Fibroblast of lung (primary cell): ENCODE results near the gene TPPP. TPM values are rescaled to one million over a fixed set of nuclear protein-coding genes. Genes with fewer than 3 reads are reported as not detected.
"Not testable (repeated sequence)": the region's sequence is repeated elsewhere in the genome, so short reads cannot be mapped to it uniquely, and the experiment has no call there.

Experiments
- DNase-seq, 2 donors: peaks; one replicate each; pipeline versions ENCODE4 v3.0.0 to v3.0.0-alpha.2; 2010; ENCODE audit warnings: low read depth in 2 of 2
- H2AFZ ChIP-seq: 2 replicates; pipeline ENCODE4 v1.5.1; 2012; ENCODE audit warnings: low read length, control low read depth, inconsistent platforms
- H3K27ac ChIP-seq: 2 replicates; pipeline ENCODE4 v1.5.1; 2011; ENCODE audit warnings: low read length, control low read depth; ENCODE audit not compliant: insufficient read depth
- H3K27me3 ChIP-seq: 2 replicates; pipeline ENCODE4 v1.5.1; 2011; ENCODE audit warnings: mild to moderate bottlenecking, low read length; ENCODE audit not compliant: control insufficient read depth, insufficient read depth
- H3K36me3 ChIP-seq: 2 replicates; pipeline ENCODE4 v1.5.1; 2011; ENCODE audit warnings: low read length; ENCODE audit not compliant: control insufficient read depth, insufficient read depth
- H3K4me1 ChIP-seq: 2 replicates; pipeline ENCODE4 v1.5.1; 2011; ENCODE audit warnings: low read length; ENCODE audit not compliant: control insufficient read depth, insufficient read depth; ENCODE audit errors: extremely low read depth
- H3K4me2 ChIP-seq: 2 replicates; pipeline ENCODE4 v1.5.1; 2011; ENCODE audit warnings: low read length, control low read depth; ENCODE audit not compliant: insufficient read depth; ENCODE audit errors: extremely low read depth
- H3K4me3 ChIP-seq, 4 experiments: fragments of 200-600 bp in 1 of 4; sonication (generic) in 1 of 4; replicated peaks in 1 of 4; 2 replicates each; pipeline ENCODE4 v1.5.1; 2011 to 2016; ENCODE audit warnings: low read length in 4 of 4, low read depth in 3 of 4, mild to moderate bottlenecking in 3 of 4, control low read depth in 2 of 4, inconsistent platforms in 1 of 4, mixed read lengths in 1 of 4; ENCODE audit not compliant: insufficient read depth in 1 of 4; ENCODE audit errors: control extremely low read depth in 1 of 4
- H3K79me2 ChIP-seq: 2 replicates; pipeline ENCODE4 v1.5.1; 2012; ENCODE audit warnings: mild to moderate bottlenecking, low read length, inconsistent platforms; ENCODE audit not compliant: control insufficient read depth, insufficient read depth
- H3K9ac ChIP-seq: 2 replicates; pipeline ENCODE4 v1.5.1; 2011; ENCODE audit warnings: mild to moderate bottlenecking, low read length, control low read depth; ENCODE audit not compliant: insufficient read depth
- H3K9me3 ChIP-seq: 2 replicates; pipeline ENCODE4 v1.5.1; 2012; ENCODE audit warnings: low read depth, low read length; ENCODE audit not compliant: control insufficient read depth, insufficient read depth
- H4K20me1 ChIP-seq: 2 replicates; pipeline ENCODE4 v1.5.1; 2011; ENCODE audit warnings: low read length; ENCODE audit not compliant: control insufficient read depth, insufficient read depth; ENCODE audit errors: extremely low read depth
- polyA plus RNA-seq, 2 donors: library from polyadenylated mRNA; depleted of rRNA in 1 of 2; stranded (reverse) in 1 of 2; unstranded in 1 of 2; fragments of >200 nt; gene quantifications; 2 replicates each; pipeline ENCODE4 v1.2.1, GENCODE V29; 2011 to 2012; ENCODE audit warnings: missing spikeins in 1 of 2
- total RNA-seq: library from RNA; depleted of rRNA; stranded (reverse); fragments of >200 nt; gene quantifications from 2 replicates; pipeline ENCODE4 v1.2.1, GENCODE V29; 2014

TPPP gene
- total and polyA plus RNA-seq, 2 donors (not counting 1 experiment from before 2014, with no cell fraction given), result 0.06 to 0.17 TPM

DNA sequence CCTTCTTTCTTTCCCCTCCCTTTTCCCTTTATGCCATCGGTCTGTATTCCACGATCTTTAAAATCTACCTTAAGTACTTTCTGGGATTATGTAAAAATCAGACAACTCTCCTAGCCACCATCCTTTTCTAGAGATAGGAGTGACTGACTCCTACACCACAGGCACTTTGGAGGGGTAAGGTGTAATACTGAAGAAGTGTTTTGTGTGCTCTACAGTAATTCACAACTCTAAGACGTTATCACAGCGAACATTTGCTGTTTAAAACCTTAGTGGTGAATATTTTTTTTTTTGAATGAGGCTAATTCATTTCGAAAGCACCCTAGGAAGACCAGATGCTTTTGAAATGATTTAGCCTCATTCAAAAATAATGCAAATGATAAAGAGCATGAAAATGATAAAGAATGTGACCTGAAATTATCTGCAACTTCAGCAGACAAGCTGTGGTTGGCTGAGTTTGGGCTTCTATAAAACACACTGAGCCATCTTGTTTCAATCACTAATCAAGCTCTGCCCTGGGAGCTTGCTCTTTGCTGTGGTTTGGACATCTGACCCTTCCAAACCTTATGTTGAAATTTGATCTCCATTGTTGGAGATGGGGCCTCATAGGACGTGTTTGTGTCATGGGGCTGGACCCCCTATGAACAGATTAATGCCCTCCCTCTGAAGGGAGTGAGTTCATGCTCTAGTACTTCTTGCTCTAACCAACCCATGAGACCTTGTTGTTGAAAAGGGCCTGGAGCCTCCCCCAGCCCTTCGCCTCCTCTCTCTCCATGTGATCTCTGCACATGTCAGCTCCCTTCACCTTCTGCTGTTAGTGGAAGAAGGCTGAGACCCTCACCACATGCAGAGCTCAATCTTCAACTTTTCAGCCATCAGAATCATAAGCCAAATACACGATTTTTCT lies 21.3 kb upstream of the TPPP start:
- not testable (repeated sequence) for H3K27ac ChIP-seq, H2AFZ ChIP-seq, H3K4me1 ChIP-seq, H3K4me3 ChIP-seq, H3K36me3 ChIP-seq, H3K79me2 ChIP-seq, H4K20me1 ChIP-seq, H3K4me2 ChIP-seq, DNase-seq, H3K9ac ChIP-seq, H3K27me3 ChIP-seq, H3K9me3 ChIP-seq

DNA sequence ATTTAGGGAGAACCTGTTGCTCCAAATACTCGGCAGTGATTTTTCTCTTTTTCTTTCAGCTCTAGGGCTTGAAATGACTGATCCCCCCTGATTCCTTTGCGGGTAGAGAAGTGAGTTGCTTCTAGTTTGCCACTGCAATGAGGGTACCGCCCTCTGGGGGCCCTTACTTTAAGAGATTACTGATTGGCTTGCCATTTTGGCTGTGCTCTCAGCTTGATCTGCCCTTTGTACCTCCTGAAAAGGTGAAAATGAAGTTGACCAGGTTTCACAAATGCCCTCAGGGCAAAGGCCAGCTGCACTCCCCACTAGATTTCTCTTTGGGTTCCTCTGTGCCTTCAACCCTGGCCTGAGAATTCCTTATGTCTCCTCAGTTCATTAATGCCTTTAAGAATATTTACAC lies 20.5 kb upstream of the TPPP start:
- not testable (repeated sequence) for H4K20me1 ChIP-seq, H3K4me2 ChIP-seq, H3K4me1 ChIP-seq, H3K9me3 ChIP-seq, H2AFZ ChIP-seq, H3K27me3 ChIP-seq, H3K27ac ChIP-seq, H3K79me2 ChIP-seq, H3K36me3 ChIP-seq, DNase-seq, H3K4me3 ChIP-seq, H3K9ac ChIP-seq

DNA sequence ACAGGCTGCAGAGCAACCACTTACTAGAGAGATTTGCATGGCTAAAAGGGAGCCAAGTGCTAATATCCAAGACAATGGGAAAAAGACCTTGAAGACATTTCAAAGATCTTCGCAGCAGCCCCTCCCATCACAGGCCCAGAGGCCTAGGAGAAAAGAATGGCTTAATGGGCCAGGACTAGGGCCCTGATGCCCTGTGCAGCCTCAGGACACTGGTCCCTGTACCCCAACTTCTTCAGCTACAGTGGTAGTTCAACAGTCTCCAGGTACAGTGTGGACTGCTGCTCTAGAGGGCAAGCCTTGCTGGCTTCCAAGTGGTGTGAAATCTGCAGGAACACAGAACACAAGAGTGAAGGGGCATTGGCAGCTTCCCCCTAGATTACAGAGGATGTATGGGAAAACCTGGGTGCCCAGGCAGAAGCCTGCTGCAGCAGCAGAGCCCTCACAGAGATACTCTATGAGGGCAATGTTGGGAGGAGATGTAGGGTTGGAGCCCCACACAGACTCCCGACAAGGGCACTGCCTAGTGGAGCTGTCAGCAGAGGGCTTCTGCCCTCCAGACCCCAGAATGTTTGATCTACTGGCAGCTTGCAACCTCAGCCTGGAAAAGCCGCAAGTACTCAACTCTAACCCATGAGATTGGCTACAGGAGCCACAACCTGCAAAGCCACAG lies 15.8 kb upstream of the TPPP start:
- H3K27ac ChIP-seq, result not testable (repeated sequence)

DNA sequence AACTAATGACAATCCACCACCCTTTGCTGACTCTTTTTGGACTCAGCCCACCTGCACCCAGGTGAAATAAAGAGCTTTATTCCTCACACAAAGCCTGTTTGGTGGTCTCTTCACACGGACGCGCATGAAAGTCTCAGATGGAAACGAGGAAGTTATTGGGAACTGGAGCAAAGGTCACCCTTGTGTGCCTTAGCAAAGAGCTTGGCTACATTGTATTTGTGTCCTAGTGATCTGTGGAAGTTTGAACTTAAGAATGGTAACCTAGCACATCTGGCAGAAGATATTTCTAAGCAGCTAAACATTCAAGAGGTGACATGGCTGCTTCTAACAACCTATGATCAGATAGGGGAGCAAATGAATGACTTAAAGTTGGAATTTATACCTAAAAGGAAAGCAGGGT lies 15.2 kb upstream of the TPPP start:
- not testable (repeated sequence) for H2AFZ ChIP-seq, H3K4me2 ChIP-seq, H4K20me1 ChIP-seq, H3K27me3 ChIP-seq, DNase-seq, H3K4me3 ChIP-seq, H3K4me1 ChIP-seq, H3K9me3 ChIP-seq, H3K9ac ChIP-seq, H3K36me3 ChIP-seq, H3K27ac ChIP-seq, H3K79me2 ChIP-seq

More for the DNA sequence above, 15.8 kb upstream of the TPPP start:
- H3K9me3 ChIP-seq, H3K27me3 ChIP-seq, H2AFZ ChIP-seq, H3K4me2 ChIP-seq, H4K20me1 ChIP-seq, H3K36me3 ChIP-seq, DNase-seq, H3K9ac ChIP-seq, H3K4me3 ChIP-seq, H3K4me1 ChIP-seq, H3K79me2 ChIP-seq: not testable (repeated sequence)

DNA sequence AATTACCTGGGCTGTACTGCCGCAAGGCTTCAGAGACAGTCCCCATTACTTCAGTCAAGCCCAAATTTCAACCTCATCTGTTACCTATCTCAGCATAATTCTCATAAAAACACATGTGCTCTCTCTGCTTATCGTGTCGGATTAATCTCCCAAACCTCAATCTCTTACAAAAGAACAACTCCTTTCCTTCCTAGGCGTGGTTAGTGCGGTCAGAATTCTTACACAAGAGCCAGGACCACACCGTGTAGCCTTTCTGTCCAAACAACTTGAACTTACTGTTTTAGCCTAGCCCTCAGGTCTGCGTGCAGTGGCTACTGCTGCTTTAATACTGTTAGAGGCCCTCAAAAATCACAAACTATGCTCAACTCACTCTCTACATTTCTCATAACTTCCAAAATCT lies 13.0 kb upstream of the TPPP start:
- H3K79me2 ChIP-seq, H3K27ac ChIP-seq, H3K27me3 ChIP-seq, H3K9ac ChIP-seq, H3K4me1 ChIP-seq, H3K36me3 ChIP-seq, H2AFZ ChIP-seq, H3K4me3 ChIP-seq, H4K20me1 ChIP-seq, DNase-seq, H3K4me2 ChIP-seq, H3K9me3 ChIP-seq: not testable (repeated sequence)

DNA sequence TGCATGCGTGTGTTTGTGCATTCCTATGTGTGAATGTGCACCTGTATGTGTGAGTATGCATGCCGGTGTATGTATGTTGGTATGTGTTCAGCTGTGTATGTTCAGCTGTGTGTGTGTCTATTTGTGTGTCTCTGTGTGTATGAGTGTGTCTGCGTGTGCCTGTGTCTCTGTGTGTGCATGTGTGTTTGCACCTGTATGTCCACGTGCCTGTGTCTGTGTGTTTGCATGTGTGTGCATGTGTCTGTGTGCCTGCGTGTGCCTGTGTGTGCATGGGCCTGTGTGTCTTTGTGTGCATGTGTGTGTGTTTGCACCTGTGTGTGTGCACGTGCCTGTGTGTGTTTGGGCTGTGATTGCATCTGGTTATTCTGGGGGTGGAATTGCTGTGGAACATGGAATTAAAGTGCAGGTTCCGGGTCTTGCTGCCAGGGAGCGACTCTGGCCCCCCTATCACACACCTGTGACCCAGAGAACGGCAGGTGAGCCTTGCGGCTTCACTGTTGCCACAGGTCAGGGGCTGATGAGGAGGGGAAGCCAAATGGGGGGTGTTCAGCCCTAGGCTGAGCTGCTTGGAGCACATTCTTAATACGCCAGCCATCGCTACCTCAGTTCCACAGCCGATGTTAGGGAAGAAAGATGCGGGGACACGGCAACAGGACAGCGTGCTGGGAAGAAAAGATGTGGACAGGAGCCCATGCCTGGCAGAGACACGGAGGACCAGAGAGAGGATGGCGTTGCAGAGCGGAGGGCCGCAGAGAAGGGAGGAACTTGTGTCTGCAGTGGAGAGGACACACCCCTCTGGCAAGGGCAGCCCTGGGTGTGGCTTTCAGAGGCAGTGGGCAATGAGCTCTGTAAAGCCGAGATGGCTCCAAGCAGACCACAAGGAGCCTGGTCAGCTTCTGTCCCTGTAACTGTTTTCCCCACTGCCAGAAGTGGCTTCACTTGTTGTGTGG lies 3.9 kb upstream of the TPPP start:
- not testable (repeated sequence) for H3K4me1 ChIP-seq, H3K4me3 ChIP-seq, H2AFZ ChIP-seq, DNase-seq, H3K27ac ChIP-seq, H3K79me2 ChIP-seq, H3K36me3 ChIP-seq, H4K20me1 ChIP-seq, H3K9ac ChIP-seq, H3K4me2 ChIP-seq, H3K9me3 ChIP-seq, H3K27me3 ChIP-seq
